Inflammatory macrophage treated with lipopolysaccharide for 4 hours (primary cell): ENCODE measurements around the gene MNX1.

ENCODE experiments used
- DNase-seq: peaks from one replicate; pipeline ENCODE4 v3.0.0-alpha.2; 2020

The MNX1 gene

DNA sequence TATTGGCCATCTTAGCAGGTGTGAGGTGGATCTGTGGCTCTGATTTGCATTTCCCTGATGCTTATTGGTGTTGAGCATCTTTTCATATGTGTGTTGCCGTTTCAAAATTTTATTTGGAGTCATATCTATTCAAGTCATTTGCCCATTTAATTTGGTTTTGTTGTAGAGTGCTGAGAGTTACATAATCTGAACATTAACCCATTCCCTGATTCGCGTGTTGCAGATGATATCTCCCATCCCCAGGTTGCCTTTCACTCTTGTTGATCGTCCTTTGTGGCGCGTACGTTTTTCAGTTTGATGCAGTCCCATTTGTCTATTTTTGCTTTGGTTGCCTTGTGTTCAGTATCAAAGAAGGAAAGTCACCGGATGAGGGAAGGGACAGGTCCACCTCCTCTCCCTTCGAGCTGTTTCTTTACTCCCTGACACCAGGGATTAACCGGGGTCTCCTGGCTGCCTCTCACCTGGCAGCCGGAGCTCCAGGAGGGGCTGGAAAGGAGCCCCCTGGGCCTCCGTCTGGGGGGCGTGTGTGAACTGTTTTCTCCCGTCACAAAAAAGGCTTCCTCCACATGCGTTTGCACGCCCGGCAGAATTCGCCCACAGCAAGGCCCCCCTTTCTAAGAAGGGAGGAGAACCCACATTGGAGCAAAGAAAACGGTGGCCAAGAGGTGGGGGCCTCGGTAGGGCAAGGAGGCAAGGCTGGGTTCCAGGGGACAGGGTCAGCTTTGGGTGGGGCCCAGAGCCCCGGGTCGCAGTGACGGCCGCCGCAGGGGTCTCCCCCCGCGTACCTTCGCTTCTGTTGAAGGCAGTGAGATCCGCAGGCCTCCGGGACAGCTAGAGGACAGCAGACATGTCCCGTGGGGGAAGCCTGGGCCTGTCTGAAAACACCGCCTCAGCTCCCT, 8.3 kb downstream of the MNX1 start:
- DNase-seq, result no peak

DNA sequence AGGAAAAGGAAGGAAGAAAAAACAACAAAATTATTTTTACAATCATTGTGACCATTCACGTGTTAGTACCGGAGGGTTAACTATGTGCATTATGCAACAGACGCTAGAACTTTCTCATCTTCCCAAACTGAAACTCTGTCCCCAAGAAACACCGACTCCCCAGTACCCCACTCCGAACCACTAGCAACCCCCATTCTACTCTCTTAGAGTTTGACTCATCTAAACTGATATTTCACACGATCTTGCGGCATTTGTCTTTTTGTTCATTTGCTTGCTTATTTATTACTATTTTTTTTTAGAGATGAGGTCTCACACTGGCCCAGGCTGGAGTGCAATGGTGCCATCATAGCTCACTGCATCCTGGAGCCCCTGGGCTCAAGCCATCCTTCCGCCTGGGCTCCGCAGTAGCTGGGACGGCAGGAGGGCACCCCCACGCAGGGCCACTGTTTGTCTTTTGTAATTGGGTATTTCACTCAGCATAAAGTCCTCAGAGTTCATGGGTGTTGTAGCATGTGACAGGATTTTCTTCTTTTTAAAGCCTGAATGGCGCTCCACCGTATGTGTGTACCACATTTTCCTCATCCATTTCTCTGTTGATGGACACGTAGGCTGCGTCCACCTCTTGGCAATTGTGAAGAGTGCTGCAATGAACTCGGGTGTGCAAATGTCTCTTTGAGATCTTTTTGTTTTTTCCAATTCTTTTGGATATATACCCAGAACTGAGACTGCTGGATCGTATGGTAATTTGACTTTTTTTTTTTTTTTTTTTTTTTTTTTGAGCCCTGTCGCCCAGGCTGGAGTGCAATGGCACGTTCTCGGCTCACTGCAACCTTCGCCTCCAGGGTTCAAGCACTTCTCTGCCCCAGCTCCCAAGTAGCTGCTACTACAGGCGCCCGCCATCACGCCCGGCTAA, 9.5 kb downstream of the MNX1 start:
- DNase-seq, result no peak

DNA sequence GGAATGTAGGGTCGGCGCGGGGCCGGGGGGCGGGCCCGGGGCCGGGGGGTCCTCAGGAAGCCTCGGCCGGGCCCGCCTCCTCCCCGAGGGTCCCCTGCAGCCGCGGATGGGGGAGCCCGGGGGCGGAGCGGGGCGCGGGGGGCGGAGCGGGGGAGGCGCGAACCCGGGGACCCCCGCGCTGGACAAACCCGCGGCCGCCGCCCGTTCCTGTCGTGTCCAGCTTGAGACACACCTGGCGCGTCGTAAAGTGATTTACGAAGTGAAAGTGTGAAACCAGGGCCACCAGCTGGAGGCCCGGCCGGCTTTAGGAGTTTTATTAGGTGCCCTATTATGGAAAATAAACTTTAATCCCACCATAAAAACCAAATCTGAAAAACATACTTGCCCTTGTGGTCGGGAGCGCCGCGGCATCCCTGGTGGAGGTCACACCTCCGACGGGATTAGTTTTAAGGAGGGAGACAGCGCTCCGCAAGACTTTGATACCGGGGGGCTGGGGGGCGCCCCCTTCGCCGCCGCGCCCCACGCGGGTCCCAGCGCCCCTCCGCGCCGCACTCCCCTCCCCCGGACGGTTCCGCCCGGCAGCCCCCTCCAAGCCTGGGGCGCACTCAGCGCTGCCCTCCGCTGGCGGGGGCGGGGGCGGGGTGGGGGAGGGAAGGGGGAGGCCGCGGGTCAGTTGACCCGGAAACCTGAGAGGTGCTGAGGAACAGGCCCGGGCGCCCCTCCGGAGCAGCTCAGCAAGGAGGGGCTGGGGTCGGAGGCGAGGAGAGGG, 10.3 kb downstream of the MNX1 start:
- DNase-seq, result no peak

DNA sequence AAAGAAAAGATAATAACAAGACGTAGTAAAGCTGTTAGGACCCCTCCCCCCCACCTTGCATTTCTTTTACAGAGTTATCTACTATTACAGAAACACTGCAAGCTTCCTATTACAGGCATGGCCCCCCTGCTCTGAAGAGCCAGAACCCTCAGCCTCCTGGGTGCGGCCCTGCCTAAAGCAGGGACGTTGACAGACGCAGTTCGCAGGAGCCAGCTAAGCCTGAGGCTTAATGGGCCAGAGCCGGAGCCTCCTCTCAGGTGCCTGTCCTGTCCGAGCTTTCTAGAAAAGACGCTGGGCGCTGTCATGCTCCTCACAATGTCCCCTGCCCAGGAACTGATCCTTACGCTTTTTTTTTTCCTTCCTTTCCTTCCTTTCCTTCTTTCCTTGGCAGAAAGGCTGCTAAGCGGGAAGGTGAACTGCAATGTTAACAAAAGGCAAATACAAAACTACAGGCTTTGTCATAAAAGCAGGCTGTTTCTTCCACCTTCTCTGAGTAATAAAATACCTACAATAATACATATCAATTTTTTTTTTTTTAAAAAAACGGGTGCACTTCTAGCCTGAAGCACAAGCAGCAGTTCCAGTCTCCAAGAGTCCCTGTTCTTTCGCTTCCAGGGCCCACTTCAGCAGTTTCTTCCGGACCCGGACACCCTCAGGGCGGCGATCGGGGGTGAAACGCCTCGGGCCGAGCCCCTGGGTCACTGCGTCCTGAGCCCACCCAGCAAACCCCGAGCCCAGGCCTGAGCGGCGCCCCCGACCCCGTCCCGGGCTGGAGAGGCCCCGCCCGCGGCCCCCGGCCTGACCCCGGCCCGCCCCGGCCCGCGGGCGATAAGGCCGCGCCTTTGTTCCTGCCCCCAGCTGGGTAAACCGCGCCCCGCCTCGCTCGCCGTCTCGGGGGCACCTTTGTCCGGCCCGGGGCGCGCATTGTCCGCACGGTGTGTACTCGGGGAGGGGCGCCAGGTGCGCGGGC, 11.2 kb downstream of the MNX1 start:
- DNase-seq, result no peak

DNA sequence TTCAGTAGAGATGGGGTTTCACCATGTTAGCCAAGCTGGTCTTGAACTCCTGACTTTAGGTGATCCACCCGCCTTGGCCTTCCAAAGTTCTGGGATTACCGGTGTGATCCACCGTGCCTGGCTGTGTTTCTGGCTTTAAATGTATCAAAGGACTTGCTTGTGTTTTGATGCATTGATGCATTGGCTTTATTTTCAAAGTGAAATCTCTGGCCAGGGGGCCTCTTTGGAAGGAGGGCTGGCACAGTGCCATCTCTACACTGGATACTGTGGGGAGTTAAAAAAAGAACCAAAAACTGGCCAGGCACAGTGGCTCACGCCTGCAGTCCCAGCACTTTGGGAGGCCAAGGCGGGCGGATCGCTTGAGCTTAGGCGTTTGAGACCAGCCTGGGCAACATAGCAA, 16.0 kb downstream of the MNX1 start:
- DNase-seq, result no peak

DNA sequence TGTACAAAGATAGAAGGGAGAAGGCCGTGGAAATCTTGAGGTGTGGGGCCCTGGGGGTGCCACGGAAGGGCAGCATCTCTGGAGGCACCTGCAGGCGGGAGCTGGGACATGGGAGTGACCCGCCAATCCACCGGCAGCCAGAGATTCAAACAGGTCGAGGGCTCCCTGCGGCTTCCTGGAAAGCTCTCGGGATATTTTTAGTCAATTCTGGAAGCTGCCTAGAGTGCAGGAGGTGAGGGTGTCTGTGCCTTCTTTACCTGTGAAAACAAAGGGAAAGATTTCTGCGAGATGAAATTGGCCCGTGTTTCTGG, 16.6 kb downstream of the MNX1 start:
- no peak for DNase-seq

DNA sequence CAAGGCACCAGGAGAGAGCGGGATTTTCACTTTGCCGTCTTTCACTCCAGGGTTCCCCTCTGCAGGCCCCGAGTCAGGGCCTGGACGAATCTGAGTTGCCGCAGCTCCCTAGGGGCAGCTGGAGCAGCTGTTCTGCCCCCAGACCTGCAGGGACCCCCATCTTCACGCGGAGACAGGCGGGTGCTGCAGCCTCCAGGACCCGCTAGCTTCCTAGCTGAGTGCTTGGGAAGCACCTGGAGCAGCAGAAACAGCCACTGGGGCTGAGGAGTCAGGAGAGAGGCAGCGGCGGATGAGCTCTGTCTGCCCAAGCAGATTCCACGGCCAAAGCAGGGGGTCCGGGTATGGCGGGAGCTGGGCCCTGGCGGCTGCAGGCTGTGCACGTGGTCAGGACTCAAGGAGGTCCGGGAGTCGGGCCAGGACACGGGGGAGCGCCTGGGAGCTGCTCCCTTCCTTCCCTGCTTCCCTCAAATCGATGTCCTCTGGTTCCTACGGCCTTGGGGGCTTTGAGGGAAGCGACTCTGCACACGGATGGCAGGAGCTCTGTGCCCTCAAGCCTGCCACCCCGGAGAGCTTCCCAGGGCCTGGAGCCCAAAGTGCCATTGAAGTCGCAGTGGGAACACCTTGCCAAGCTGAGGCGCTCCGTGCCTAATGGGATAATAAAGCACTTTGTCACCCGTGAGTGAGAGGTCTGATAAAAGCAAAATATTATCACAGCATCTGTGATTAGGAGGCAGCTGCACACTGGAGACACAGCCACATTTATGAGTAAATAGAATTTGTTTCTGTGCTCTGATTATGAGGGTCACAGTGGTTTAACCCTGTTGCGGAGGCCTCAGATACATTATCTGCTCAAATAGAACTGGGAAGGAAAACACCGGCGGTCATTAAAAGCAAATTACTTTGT, 17.2 kb downstream of the MNX1 start:
- DNase-seq, result no peak

DNA sequence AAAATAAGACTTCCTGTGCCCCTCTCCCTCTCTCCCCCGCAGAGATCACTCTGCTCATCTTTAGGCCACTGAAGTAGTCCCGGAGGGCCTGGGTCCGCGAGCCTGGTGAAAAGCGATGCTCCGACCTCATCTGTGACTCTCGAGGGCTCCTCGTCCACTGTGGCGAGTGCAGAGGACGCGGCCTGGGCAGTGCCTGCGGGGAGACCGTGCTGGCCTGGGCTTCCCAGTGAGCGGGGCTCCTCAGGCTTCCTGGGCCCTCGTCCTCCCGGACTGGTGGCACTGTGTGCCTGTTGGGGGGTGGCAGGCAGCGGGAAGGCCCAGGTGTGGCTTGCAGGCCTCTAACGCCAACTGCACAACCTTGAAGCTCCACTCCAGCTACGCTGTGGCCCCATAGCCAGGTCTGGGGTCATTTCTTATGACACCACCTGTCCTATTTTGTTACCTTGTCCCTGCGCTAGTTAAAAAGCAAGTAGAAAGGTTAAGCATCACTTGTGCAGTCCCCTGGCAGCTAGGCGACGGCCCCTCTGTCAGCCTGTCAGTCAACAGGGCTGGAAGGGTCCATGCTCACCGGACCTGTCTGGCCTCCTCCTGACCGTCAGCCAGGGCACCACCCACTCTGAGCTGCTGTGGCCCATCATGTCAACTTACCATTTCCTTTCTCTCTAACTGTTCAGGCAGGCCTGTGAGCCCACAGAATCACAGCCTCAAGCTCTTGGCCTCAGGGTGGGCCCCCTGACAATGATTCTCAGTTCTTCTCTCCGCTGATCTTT, 20.5 kb downstream of the MNX1 start:
- no peak for DNase-seq

DNA sequence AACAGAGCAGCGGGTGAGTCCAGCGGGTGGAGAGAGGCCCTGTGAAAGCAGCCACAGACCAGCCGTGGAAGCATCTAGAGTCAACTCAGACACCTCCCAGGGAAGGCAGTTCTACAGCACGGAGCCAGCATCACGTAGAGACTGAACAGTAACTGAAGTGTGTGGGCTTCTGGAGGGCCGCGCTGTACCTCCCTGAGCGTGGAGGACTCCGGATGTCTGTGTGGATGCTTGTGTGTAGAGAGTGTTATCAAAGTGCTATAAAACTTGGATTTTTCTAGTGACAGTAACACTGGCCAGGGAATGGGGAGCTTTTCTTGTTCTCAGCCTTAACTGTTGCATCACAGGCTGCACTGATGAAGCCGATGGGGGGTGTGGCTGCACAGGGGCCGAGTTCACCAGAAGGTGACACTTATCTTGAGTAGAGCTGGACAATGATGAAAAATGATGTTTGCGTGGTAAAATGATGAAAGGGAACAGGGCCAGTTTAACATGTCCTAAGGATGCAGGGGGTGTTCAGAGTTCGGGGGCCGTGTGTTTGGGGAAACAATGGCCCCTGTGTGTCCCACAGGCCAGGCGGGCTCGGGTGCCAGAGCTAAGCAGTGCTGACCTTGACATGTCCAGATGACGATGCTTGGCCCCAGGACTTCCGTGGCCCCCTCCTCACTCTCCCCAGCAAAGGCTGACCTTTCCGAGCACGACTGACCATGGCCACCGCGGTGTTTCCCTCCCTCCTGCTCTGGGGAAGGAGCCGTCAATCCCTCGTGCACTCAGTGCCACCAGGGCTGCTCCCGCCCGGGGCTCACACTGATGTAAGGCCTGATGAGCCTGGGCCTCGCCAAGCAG, 21.9 kb downstream of the MNX1 start:
- no peak for DNase-seq

DNA sequence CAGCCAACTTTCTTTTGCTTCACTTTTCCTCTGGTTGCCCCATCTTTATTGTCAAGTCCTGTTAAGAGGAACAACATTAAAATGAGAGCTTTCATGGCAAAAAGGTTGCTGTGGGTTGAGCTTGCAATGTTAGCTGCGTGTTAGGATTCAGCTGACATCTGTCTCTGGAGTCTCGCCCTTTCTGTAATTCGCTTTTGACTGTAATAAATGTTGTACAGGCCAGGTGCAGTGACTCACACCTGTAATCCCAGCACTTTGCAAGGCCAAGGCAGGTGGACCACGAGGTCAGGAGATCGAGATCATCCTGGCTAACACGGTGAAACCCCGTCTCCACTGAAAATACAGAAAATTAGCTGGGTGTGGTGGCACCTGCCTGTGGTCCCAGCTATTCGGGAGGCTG, 24.1 kb downstream of the MNX1 start:
- DNase-seq, result no peak

DNA sequence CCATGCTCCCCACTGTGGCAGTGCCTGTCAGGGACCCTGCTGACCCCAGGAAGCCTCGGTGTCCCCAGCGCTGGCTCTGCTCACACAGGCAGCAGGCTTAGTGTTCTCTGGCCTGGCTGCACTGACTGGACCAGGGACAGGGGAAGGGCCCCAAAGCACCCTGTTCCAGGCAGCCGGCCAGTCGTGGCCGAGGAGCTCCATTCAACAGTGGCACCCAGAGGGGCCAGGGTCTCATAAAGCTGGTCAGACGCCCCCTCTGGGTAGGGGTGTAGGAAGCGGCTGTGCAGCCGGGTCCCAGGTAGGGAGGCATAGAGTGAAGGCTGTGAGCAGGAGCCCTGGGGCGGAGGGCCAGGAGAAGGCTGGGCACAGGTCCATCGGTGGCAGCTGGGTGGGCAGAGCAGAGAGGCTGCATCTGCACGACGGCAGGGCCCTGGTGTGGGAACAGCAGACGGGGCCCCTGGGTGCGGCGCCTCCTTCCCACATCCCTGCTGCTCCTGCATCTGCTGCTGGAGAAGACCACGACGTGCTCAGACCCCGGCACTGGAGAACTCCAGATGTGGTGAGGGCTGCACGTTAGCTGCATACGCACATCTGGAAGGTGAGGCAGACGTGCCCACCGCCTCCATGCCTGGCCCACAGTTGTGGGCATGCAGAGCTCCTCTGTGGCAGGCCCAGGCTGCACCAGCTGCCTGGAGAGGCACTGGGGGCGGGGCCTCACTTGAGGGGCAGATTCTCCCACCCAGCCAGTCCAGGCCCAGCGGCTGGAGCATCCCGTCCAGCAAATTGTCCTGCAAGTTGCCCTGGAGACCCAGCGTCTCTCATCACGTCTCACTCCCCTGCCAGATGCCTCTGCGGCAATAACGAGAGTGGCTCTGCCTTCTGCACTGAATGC, 25.1 kb downstream of the MNX1 start:
- no peak for DNase-seq

DNA sequence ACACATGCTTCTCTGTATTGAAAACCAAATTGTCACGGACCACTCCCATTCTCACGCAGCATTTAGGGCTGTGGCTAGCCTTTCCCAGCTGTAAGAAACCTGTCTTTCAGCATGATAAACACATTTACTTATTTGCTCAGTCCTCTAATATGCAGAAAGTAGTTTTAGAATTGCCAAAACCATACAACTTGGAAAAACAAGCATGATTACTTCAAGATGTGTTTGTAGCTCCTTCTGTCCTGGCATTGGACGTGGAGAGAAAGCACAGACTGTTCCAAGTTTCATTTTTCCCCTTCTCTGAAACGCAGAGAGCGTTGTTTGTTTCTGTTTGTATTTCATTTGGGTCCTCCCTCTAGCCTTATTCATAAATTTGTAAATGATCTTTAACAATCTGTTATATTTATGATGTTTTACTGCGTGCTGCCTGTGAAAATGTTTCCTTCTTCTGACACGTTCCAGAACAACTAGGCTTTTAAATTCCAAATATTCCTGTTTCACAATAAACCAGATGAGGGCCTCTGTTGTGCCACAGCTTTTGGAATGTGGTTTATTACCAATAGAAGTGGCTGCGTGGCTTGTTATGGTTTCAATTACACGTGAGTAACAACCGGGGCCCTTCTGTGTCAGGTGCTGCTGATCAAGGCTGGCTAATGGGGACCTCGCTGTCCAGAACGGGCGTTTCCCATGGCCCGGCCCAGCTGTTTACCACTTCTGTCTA, 26.1 kb downstream of the MNX1 start:
- no peak for DNase-seq

DNA sequence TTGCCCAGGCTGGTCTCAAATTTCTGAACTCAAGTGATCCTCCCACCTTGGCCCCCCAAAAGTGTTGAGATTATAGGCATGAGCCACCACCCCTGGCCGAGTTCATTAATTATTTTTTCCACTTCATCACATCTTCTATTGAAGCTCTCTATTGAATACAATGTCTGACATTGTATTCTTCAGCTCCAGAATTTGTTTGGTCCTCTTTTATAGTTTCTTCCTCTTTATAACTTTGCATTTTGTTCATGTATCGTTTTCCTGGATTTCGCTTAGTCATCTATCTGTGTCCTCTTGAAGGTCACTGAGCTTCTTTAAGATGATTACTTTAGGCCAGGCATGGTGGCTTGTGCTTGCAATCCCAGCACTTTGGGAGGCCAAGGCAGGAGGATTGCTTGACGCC, 30.8 kb downstream of the MNX1 start:
- no peak for DNase-seq

DNA sequence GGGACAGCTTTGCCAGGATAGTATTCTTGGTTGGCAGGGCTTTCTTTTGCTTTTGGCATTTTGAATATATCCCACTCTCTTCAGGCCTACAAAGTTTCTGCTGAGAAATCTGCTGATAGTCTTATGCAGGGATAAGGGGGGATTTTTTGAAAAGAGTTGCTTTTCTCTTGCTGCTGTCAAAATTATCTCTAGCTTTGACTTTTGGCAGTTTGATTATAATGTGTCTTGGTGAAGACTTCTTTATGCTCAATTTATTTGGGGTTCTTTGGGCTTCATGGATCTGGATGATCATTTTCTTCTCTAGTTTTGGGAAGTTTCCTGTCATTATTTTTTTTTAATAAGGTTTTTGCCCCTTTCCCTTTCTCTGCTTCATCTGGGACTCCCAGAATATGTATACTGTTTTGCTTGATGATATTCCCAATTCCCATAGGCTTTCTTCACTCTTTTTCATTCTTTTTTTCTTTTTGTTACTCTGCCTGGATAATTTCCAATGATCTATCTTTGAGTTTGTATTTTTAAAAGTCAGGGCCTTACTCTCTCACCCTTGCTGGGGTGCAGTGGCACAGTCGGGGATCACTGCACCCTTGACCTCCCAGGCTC, 31.4 kb downstream of the MNX1 start:
- DNase-seq, result no peak

DNA sequence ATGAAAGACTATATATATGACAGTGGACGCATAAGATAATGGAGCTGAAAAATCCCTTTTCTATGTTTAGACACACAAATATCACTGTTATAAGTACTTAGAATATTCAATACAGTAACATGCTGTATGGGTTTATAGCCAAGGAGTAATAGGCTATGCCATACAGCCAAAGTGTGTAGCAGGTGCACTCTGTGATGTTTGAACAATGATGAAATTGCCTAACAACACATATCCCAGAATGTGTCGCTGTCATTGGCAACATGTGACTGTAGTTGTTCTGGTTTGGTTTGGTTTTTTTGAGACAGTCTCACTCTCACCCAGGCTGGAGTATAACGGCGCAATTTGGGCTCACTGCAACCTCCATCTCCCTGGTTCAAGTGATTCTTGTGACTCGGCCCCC, 34.8 kb downstream of the MNX1 start:
- no peak for DNase-seq

DNA sequence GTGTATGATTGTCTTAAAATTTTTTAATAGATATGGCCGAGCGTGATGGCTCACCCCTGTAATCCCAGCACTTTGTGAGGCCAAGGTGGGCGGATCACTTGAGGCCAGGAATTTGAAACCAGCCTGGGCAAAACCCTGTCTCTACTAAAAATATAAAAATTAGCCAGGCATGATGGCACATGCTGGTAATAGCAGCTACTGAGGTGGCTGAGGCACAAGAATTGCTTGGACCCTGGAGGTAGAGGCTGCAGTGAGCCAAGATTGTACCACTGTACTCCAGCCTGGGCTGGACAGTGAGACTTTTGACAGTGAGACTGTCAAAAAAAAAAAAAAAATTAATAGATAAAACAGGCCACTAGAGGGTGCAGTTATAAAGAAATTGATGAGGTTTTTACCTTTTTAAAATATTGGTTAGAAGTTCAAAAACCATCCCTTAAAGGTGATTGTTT, 40.5 kb downstream of the MNX1 start:
- no peak for DNase-seq

DNA sequence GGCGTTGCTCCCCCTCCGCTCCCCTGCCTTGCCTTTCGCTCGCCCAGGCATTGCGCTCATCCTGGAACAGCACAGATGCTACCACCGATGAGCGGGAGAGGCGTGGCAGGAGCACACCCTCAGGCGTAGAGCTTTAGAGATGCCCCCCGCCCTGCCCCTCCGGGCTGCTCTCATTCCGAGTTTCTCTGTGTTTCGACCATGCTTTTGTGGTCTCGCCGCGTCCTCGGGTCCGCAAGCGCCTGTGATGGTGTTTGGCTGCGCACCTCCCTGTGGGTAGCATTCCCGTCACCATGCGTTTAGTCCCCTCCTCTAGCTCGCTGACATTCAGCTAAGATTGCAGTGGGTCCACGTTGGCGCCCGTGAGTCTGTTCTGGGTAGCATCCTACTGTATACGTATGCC, 42.3 kb downstream of the MNX1 start:
- DNase-seq, result no peak
